Measurements from ENCODE around the gene RXRB. TPM values are rescaled to one million over a fixed set of nuclear protein-coding genes. Genes with fewer than 3 reads are reported as not detected.
"Not testable (repeated sequence)": the region's sequence is repeated elsewhere in the genome, so short reads cannot be mapped to it uniquely, and the experiment has no call there.

The RXRB gene
- total RNA-seq, 2 donors from 2014 or later = 46.6 to 89.0 TPM

GRCh38 chr6:33164176-33164575 is 36.3 kb downstream of the RXRB start:
- no peaks in the 10 kb centered on the region for H3K36me3 Mint-ChIP-seq
- DNase-seq (ENCODE audit: low spot score in 2 of 2) (no peak), ATAC-seq (no peak)
- H3K9me3 Mint-ChIP-seq = no peaks in the 10 kb centered on the region
- H3K27ac Mint-ChIP-seq = no peak overlapping the region

DNA sequence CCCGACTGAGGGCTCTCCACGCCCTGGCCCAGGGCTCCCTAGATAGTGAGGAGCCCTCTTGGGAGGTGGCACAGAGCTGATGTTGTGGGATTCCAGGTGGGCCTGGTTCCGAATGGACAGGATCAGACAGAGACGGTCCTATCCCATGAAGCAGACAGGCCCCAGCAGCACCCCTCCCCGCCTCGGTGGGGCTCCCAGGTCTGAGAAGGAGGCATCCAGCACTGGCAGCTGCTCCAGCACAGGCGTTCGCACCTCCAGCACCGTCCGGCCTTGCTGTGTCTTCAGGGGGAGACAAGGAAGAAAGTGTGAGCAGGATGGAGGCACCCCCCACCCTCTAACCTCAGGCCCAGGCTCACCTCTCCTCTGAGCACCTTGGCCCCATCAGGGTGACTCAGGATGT is 36.9 kb downstream of the RXRB start:
- no peak for ATAC-seq
- H3K27ac Mint-ChIP-seq = no peak overlapping the region
- no peaks in the 10 kb centered on the region for H3K9me3 Mint-ChIP-seq
- H3K36me3 Mint-ChIP-seq = no peaks in the 10 kb centered on the region
- DNase-seq (ENCODE audit: low spot score in 2 of 2) = no peak

DNA sequence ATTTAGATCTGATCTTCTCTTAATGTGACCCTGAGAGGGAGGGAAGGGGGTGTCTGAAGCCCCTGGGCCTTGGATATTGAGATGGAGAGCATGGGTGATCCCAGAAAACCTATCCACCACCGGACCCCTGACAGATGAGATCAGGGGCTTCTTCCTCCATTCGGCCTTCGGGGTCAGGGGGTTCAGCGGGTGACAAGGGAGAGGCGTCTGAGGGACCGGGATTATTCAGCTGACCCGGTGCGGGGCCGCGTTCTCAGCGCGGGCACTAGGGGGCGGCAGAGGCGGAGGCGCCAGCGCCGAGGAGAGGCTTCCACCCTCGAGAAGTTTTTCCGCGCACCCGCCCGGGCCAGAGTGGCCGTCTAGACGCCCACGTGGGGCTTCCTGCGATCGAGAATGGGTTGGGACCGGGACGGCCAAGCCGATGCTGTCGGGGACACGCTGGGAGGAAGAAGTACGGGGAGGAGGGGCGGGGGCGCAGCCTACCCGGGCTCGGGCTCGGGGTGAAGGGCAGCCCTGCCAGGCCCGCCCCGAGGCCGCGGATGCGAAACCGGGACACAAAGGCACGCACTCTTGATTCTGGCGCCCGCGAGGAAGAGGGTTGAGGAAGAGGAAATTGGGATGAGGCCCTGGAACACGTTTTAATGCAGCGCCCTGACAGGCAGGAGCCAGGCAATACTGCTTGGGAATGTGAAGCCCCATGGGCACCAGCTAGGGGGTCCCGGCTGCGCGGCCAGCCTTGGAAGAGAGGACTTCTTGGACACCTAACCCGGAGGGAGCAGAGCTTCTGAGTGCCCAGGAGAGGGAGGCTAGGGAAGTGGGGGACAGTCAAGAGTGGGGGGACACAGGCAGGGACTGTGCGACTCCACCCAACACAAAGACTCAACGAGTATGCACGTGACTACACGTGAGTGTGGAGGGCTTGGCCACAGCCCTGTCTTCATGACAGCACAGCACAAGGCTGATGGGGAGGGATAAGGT is 38.8 kb downstream of the RXRB start:
- no peaks in the 10 kb centered on the region for H3K36me3 Mint-ChIP-seq
- peak; percentile 87 to 93 for DNase-seq (ENCODE audit: low spot score in 2 of 2)
- H3K9me3 Mint-ChIP-seq = no peaks in the 10 kb centered on the region
- H3K27ac Mint-ChIP-seq = peak overlapping the region; percentile 67 to 84
- ATAC-seq = peak; percentile 93 to 94

DNA sequence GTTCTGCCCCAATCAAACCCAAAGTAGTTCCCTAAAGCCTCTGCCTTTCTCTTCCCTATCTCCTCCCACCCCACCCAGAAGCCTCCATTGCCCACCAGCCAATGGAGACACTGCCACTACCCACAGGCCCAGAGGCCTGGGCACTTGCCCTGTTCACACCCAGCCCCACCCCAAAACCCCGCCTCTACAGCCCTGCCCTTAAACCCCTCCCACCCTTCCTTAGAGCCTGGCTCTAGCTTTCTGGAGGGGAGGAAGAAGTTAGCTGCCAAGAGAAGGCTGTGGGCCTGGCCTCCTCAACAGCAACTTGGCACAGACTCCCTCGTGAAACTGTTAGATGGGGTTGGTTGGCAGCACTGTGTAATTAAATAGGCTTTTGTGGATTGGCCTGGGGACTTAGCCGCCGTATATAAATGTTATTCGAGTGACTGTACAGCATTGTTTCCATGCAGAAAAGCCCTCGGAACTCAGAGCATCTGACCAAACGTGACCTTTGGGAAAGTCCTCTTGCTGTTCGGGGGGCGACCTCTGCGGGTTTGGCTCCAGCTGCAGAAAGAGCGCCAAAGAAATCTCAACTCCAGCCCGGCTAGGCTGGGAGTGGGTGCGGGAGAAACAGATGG is 39.6 kb downstream of the RXRB start:
- no peak overlapping the region for H3K27ac Mint-ChIP-seq
- no peaks in the 10 kb centered on the region for H3K36me3 Mint-ChIP-seq
- DNase-seq (ENCODE audit: low spot score in 2 of 2) (no peak), ATAC-seq (no peak)
- H3K9me3 Mint-ChIP-seq = no peaks in the 10 kb centered on the region

DNA sequence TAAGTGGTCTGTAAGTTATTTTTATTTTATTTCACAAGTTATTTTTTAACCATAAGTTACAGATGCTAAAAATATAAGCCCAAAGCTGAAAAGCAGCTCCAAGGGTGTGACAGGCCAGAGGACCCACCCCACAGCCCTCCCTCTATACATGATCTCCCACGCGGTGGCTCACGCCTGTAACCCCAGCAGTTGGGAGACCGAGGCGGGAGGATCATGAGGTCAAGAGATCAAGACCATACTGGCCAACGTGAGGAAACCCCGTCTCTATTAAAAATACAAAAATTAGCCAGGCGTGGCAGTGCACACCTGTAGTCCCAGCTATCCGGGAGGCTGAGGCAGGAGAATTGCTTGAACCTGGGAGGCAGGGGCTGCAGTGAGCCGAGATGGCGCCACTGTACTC is 40.4 kb downstream of the RXRB start:
- no peaks in the 10 kb centered on the region for H3K36me3 Mint-ChIP-seq
- H3K9me3 Mint-ChIP-seq = no peaks in the 10 kb centered on the region
- no peak for DNase-seq (ENCODE audit: low spot score in 2 of 2)
- no peak for ATAC-seq
- H3K27ac Mint-ChIP-seq = no peak overlapping the region

DNA sequence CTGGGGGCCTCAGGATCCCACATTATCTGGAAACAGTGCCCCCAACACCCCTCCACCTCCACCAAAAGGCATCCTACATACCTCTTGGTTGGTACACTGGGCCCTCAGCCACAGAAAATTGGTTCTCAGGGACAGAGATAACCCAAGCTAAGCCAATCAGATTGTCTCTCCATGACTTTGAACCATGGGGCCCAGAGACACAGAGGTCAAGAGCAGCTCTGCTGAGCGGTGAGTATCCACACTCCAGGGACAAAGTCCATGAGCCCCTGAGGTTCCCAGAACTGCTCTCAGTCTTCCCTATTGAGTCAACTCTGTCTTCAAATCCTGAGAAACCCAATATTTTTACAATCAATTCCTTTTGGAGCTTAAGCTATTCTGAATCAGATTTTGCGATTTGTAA is 43.5 kb downstream of the RXRB start:
- Mint-ChIP-seq H3K9me3 (peaks cover 0 to 2% of the 10 kb centered on the region in 2 donors), H3K27ac (no peak overlapping the region), H3K36me3 (peaks cover 1 to 7% of the 10 kb centered on the region in 2 donors)
- ATAC-seq = no peak
- DNase-seq (ENCODE audit: low spot score in 2 of 2) = no peak

GRCh38 chr6:33156561-33156960 is 43.9 kb downstream of the RXRB start:
- no peak for ATAC-seq
- H3K36me3 Mint-ChIP-seq = peaks cover 5 to 11% of the 10 kb centered on the region in 2 donors

GRCh38 chr6:33154349-33154748 is 46.1 kb downstream of the RXRB start:
- H3K9me3 Mint-ChIP-seq = peaks cover 0 to 6% of the 10 kb centered on the region in 2 donors
- no peak overlapping the region for H3K27ac Mint-ChIP-seq
- DNase-seq (ENCODE audit: low spot score in 2 of 2) (no peak), ATAC-seq (no peak)
- H3K36me3 Mint-ChIP-seq = peaks cover 6 to 12% of the 10 kb centered on the region in 2 donors

More at GRCh38 chr6:33156561-33156960, 43.9 kb downstream of the RXRB start:
- peak overlapping the region in 1 of 2 donors; percentile 90 for H3K27ac Mint-ChIP-seq
- H3K9me3 Mint-ChIP-seq = peaks cover 0 to 6% of the 10 kb centered on the region in 2 donors
- DNase-seq (ENCODE audit: low spot score in 2 of 2) = no peak

- ATAC-seq (no peak), DNase-seq (ENCODE audit: low spot score in 2 of 2) (no peak)
- Mint-ChIP-seq H3K36me3 (peaks cover 6 to 12% of the 10 kb centered on the region in 2 donors), H3K27ac (no peak overlapping the region), H3K9me3 (peaks cover 0 to 6% of the 10 kb centered on the region in 2 donors)
Observed at GRCh38 chr6:33151050-33151449, 49.4 kb downstream of the RXRB start.

- DNase-seq (ENCODE audit: low spot score in 2 of 2); H3K9me3 Mint-ChIP-seq; ATAC-seq; H3K27ac Mint-ChIP-seq: not testable (repeated sequence)
- H3K36me3 Mint-ChIP-seq = peaks cover 6 to 12% of the 10 kb centered on the region in 2 donors
Observed at GRCh38 chr6:33150560-33150959, 49.9 kb downstream of the RXRB start.

DNA sequence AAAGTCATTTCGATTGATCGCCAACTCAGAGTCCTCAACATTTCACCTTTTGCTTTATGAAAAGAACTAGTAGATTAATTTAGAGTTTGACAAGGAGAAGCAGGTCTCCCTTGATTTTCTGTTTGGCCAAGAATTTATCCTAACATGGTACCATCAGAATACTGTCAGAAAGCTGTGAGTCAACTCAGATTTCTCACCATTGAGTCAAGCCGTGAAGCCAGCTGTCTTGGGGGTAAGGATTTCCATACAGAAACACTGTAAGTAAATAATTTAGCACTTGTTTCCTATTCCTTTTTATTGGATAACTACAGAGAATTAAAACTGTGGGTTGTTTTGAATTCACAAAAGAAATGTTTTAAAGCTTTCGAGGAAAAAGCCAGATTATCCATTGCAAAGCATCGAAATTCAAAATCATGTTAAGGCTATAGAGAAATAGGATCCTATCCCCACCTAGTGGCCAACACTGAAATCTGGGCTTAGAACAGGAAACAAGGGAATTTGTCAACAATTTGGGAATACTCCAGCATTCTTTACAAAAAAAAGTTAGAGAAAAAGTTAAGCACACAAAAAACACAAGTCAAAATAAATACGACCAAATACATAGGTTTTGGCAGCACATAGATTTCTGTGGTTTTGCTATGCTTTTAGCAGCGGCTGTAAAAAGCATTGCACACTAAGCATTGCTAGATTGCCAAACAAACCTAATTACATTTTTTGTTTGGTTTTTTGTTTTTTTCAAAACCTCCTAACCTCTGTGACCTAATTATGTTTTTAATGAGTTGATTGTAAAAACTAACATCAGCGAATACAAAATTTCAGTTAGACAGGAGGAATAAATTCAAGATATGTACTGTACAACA is 52.4 kb downstream of the RXRB start:
- peaks cover 6 to 12% of the 10 kb centered on the region in 2 donors for H3K36me3 Mint-ChIP-seq
- ATAC-seq = no peak
- peaks cover 0 to 6% of the 10 kb centered on the region in 2 donors for H3K9me3 Mint-ChIP-seq
- no peak overlapping the region for H3K27ac Mint-ChIP-seq
- DNase-seq (ENCODE audit: low spot score in 2 of 2) = no peak

- H3K27ac Mint-ChIP-seq = no peak overlapping the region
- H3K9me3 Mint-ChIP-seq = no peaks in the 10 kb centered on the region
- ATAC-seq = peak in 1 of 2 donors; percentile 34
- no peak for DNase-seq (ENCODE audit: low spot score in 2 of 2)
- no peaks in the 10 kb centered on the region for H3K36me3 Mint-ChIP-seq
Observed at GRCh38 chr6:33144373-33144772, 56.1 kb downstream of the RXRB start.

Other genes with a start within 250 kb of the RXRB start
- 10 to 100 TPM; 23.0 to 33.5 TPM for gene HLA-DMA, start 247.6 kb downstream of the RXRB start, total RNA-seq
- 100 to 1,000 TPM; 216 to 254 TPM for gene BRD2, start 232.1 kb downstream of the RXRB start, total RNA-seq
- 1 to 10 TPM; 1.8 to 3.2 TPM for gene HLA-DOA, start 191.1 kb downstream of the RXRB start, total RNA-seq
- 10 to 100 TPM; 24.4 to 45.8 TPM for gene HLA-DPA1, start 127.0 kb downstream of the RXRB start, total RNA-seq
- 10 to 100 TPM; 10.6 to 39.0 TPM for gene HLA-DPB1, start 124.7 kb downstream of the RXRB start, total RNA-seq
- gene COL11A2, start 8.2 kb downstream of the RXRB start, total RNA-seq = 1 to 10 TPM; 1.8 to 4.6 TPM
- gene SLC39A7, start 202 bp upstream of the RXRB start, total RNA-seq = 10 to 100 TPM; 45.8 to 78.2 TPM
- gene HSD17B8, start 4.0 kb upstream of the RXRB start, total RNA-seq = 10 to 100 TPM; 14.7 to 17.5 TPM
- 10 to 100 TPM; 30.3 to 46.5 TPM for gene RING1, start 7.8 kb upstream of the RXRB start, total RNA-seq
- 10 to 100 TPM; 39.0 to 62.8 TPM for gene VPS52, start 71.2 kb upstream of the RXRB start, total RNA-seq
- 1,000 to 10,000 TPM; 3,809 to 4,545 TPM for gene RPS18, start 71.4 kb upstream of the RXRB start, total RNA-seq
- gene B3GALT4, start 76.5 kb upstream of the RXRB start, total RNA-seq = 1 to 10 TPM; 3.7 to 5.9 TPM
- 10 to 100 TPM; 73.7 to 81.5 TPM for gene WDR46, start 88.6 kb upstream of the RXRB start, total RNA-seq
- gene PFDN6, start 88.9 kb upstream of the RXRB start, total RNA-seq = 100 to 1,000 TPM in 1 of 2 donors, 10 to 100 TPM in 1; 92.9 to 103 TPM
- gene RGL2, start 98.3 kb upstream of the RXRB start, total RNA-seq = 100 to 1,000 TPM in 1 of 2 donors, 10 to 100 TPM in 1; 24.5 to 136 TPM
- 100 to 1,000 TPM; 143 to 216 TPM for gene TAPBP, start 113.4 kb upstream of the RXRB start, total RNA-seq
- 10 to 100 TPM; 12.2 to 18.2 TPM for gene ZBTB22, start 117.1 kb upstream of the RXRB start, total RNA-seq
- 10 to 100 TPM; 68.4 to 72.8 TPM for gene DAXX, start 122.3 kb upstream of the RXRB start, total RNA-seq
- gene KIFC1, start 191.2 kb upstream of the RXRB start, total RNA-seq = 100 to 1,000 TPM; 103 to 170 TPM
- 100 to 1,000 TPM in 1 of 2 donors, 10 to 100 TPM in 1; 27.5 to 156 TPM for gene PHF1, start 210.3 kb upstream of the RXRB start, total RNA-seq
- 100 to 1,000 TPM; 186 to 334 TPM for gene CUTA, start 217.4 kb upstream of the RXRB start, total RNA-seq
- gene SYNGAP1, start 219.4 kb upstream of the RXRB start, total RNA-seq = 10 to 100 TPM; 70.5 to 71.7 TPM

All from activated naive CD4-positive, alpha-beta T cell treated with anti-CD3 and anti-CD28 coated beads, Interleukin-2, amount 50 U/mL, for 72 hours (primary cell).